Raji (cell line): ENCODE results near the gene LGALS7B.

Experiments
- POLR2A ChIP-seq: IDR thresholded peaks from 2 replicates; pipeline ENCODE4 v1.6.1; 2011; ENCODE audit warnings: low read depth, low read length, control low read depth; ENCODE audit not compliant: insufficient read depth

LGALS7B gene

GRCh38 chr19:38826856-38827551 lies 38.0 kb downstream of the LGALS7B start:
- TF ChIP-seq POLR2A = no peak

- TF ChIP-seq POLR2A = no peak
These were observed 41.2 kb downstream of the LGALS7B start for GRCh38 chr19:38830039-38830733.

GRCh38 chr19:38831142-38831605 lies 42.2 kb downstream of the LGALS7B start:
- TF ChIP-seq POLR2A = no peak

GRCh38 chr19:38833092-38833425 lies 44.1 kb downstream of the LGALS7B start:
- no peak for TF ChIP-seq POLR2A

GRCh38 chr19:38834104-38834490 lies 45.1 kb downstream of the LGALS7B start:
- TF ChIP-seq POLR2A = no peak

- no peak for TF ChIP-seq POLR2A
These were observed 45.6 kb downstream of the LGALS7B start for GRCh38 chr19:38834590-38834989.

GRCh38 chr19:38836159-38836982 lies 47.4 kb downstream of the LGALS7B start:
- no peak for TF ChIP-seq POLR2A

GRCh38 chr19:38836983-38837626 lies 48.1 kb downstream of the LGALS7B start:
- no peak for TF ChIP-seq POLR2A

- TF ChIP-seq POLR2A = no peak
These were observed 48.7 kb downstream of the LGALS7B start for GRCh38 chr19:38837656-38838121.

GRCh38 chr19:38838208-38838985 lies 49.4 kb downstream of the LGALS7B start:
- no peak for TF ChIP-seq POLR2A

- no peak for TF ChIP-seq POLR2A
These were observed 50.2 kb downstream of the LGALS7B start for GRCh38 chr19:38838986-38839761.

- TF ChIP-seq POLR2A = no peak
These were observed 51.0 kb downstream of the LGALS7B start for GRCh38 chr19:38839816-38840582.

- no peak for TF ChIP-seq POLR2A
These were observed 51.6 kb downstream of the LGALS7B start for GRCh38 chr19:38840583-38840968.
